Loucy (cell line): ENCODE results near the gene ICAM1.

Experiments
- H2AFZ ChIP-seq: fragments of 200-600 bp; sonication (generic); 2 replicates; pipeline ENCODE4 v1.6.0; 2016; ENCODE audit warnings: antibody characterized with exemption, mild to moderate bottlenecking, low read length, moderate library complexity
- H3F3A ChIP-seq: fragments of 200-600 bp; 2 replicates; pipeline ENCODE4 v1.6.0; 2016; ENCODE audit warnings: antibody characterized with exemption, low read depth, mild to moderate bottlenecking
- H3K27me3 ChIP-seq: fragments of 200-600 bp; sonication (generic); 2 replicates; pipeline ENCODE4 v1.6.1; 2014; ENCODE audit warnings: low read length, mild to moderate bottlenecking; ENCODE audit not compliant: insufficient read depth, poor library complexity, severe bottlenecking
- H3K36me3 ChIP-seq: fragments of 200-600 bp; sonication (generic); 2 replicates; pipeline ENCODE4 v1.6.1; 2016; ENCODE audit warnings: low read length; ENCODE audit not compliant: insufficient read depth
- H3K4me1 ChIP-seq: fragments of 200-600 bp; sonication (generic); 2 replicates; pipeline ENCODE4 v1.5.1; 2014; ENCODE audit warnings: low read length, mild to moderate bottlenecking; ENCODE audit not compliant: insufficient read depth, poor library complexity, severe bottlenecking
- H3K4me2 ChIP-seq: fragments of 200-600 bp; sonication (generic); 2 replicates; pipeline ENCODE4 v1.6.0; 2014; ENCODE audit warnings: antibody characterized with exemption, low read length, low read depth, mild to moderate bottlenecking; ENCODE audit not compliant: poor library complexity, severe bottlenecking
- H3K4me3 ChIP-seq: fragments of 200-600 bp; sonication (generic); 2 replicates; pipeline ENCODE4 v1.5.1; 2014; ENCODE audit warnings: low read length, mild to moderate bottlenecking, mixed read lengths; ENCODE audit not compliant: poor library complexity, severe bottlenecking
- H3K79me2 ChIP-seq: fragments of 200-600 bp; sonication (generic); 2 replicates; pipeline ENCODE4 v1.6.1; 2014; ENCODE audit warnings: low read length; ENCODE audit not compliant: insufficient read depth
- H3K9ac ChIP-seq: fragments of 200-600 bp; sonication (generic); 2 replicates; pipeline ENCODE4 v1.6.0; 2014; ENCODE audit warnings: mild to moderate bottlenecking, low read depth, low read length, moderate library complexity; ENCODE audit not compliant: poor library complexity, severe bottlenecking
- H3K9me2 ChIP-seq: fragments of 200-600 bp; sonication (generic); replicated peaks from 2 replicates; pipeline ENCODE4 v1.6.1; 2016; ENCODE audit warnings: low read depth, low read length, mixed read lengths
- H3K9me3 ChIP-seq: fragments of 200-600 bp; sonication (generic); 2 replicates; pipeline ENCODE4 v1.6.1; 2014; ENCODE audit warnings: mild to moderate bottlenecking, antibody characterized with exemption, low read length, low read depth; ENCODE audit not compliant: insufficient read depth
- H4K20me1 ChIP-seq: fragments of 200-600 bp; sonication (generic); 2 replicates; pipeline ENCODE4 v1.6.0; 2014; ENCODE audit warnings: antibody characterized with exemption, low read length, mild to moderate bottlenecking; ENCODE audit not compliant: insufficient read depth, poor library complexity, severe bottlenecking
- CTCF ChIP-seq: fragments of 200-600 bp; sonication (generic); conservative IDR thresholded peaks from 2 replicates; pipeline ENCODE4 v1.5.1; 2014; ENCODE audit warnings: mild to moderate bottlenecking, antibody characterized with exemption, low read length
- EZH2phosphoT487 ChIP-seq: fragments of 200-600 bp; IDR thresholded peaks from 2 replicates; pipeline ENCODE4 v1.6.1; 2018; ENCODE audit warnings: antibody characterized with exemption, mild to moderate bottlenecking, moderate library complexity, borderline replicate concordance

ICAM1 gene

GRCh38 chr19:10289167-10289835 is 18.4 kb downstream of the ICAM1 start:
- peak overlapping the region; percentile 54 for H3K9ac ChIP-seq
- H3K4me2 ChIP-seq, result peak overlapping the region; percentile 83
- H2AFZ ChIP-seq, result peak overlapping the region; percentile 86
- peak overlapping the region; percentile 74 for H3K4me3 ChIP-seq
- no peaks in the 10 kb centered on the region for H3F3A ChIP-seq
- no peaks in the 10 kb centered on the region for H4K20me1 ChIP-seq
- no peaks in the 10 kb centered on the region for H3K27me3 ChIP-seq
- peaks cover 29% of the 10 kb centered on the region for H3K4me1 ChIP-seq
- no peaks in the 10 kb centered on the region for H3K9me3 ChIP-seq
- TF ChIP-seq CTCF (no peak), EZH2phosphoT487 (no peak)
- H3K9me2 ChIP-seq, result no peaks in the 10 kb centered on the region
- H3K36me3 ChIP-seq, result peaks cover 14% of the 10 kb centered on the region; the same call in 1 of the 2 replicates
- H3K79me2 ChIP-seq, result no peaks in the 10 kb centered on the region

- Histone ChIP-seq H4K20me1 (no peaks in the 10 kb centered on the region), H3K9ac (peak within 1 kb of the TSS; percentile 54), H3K9me2 (no peaks in the 10 kb centered on the region), H3F3A (no peaks in the 10 kb centered on the region), H3K4me1 (peaks cover 29% of the 10 kb centered on the region), H3K36me3 (peaks cover 8% of the 10 kb centered on the region; the same call in 1 of the 2 replicates), H2AFZ (peak within 1 kb of the TSS; percentile 86), H3K4me2 (peak within 1 kb of the TSS; percentile 83), H3K79me2 (no peaks in the 10 kb centered on the region), H3K27me3 (no peaks in the 10 kb centered on the region), H3K4me3 (peak within 1 kb of the TSS; percentile 74), H3K9me3 (no peaks in the 10 kb centered on the region)
- TF ChIP-seq EZH2phosphoT487 (no peak), CTCF (no peak)
These were observed 19.0 kb downstream of the ICAM1 start, which contains the start of gene ICAM5 for GRCh38 chr19:10289836-10290356. Gene ICAM5 (plus strand): TSS chr19:10289952. CDS start chr19:10290044, 92 bp downstream.

- no peak for TF ChIP-seq CTCF
- no peak for TF ChIP-seq EZH2phosphoT487
- Histone ChIP-seq H3K4me3 (no peak overlapping the region), H2AFZ (no peak overlapping the region), H3K4me1 (peaks cover 29% of the 10 kb centered on the region), H3K4me2 (peak overlapping the region; percentile 83), H3K36me3 (peaks cover 3% of the 10 kb centered on the region; the same call in 1 of the 2 replicates), H3K27me3 (no peaks in the 10 kb centered on the region), H4K20me1 (no peaks in the 10 kb centered on the region), H3K9me2 (no peaks in the 10 kb centered on the region), H3K9me3 (no peaks in the 10 kb centered on the region), H3F3A (no peaks in the 10 kb centered on the region), H3K79me2 (no peaks in the 10 kb centered on the region), H3K9ac (no peak overlapping the region)
These were observed 19.5 kb downstream of the ICAM1 start for GRCh38 chr19:10290357-10290875.
